Gastrocnemius medialis (tissue), 4 donors: ENCODE data around the gene SDHAF3.

Source experiments
- POLR2A ChIP-seq, 2 donors: fragments of 450-650 bp; IDR thresholded peaks; one replicate each; pipeline ENCODE4 v1.6.1; 2017; ENCODE audit warnings: antibody characterized with exemption in 2 of 2, mild to moderate bottlenecking in 2 of 2, moderate library complexity in 2 of 2
- TF ChIP-seq, protein P1 (sequence below), 5 experiments: fragments of 450-650 bp in 3 of 5; fragments of 200-600 bp in 2 of 5; sonication (generic) in 2 of 5; IDR thresholded peaks in 4 of 5; conservative IDR thresholded peaks in 1 of 5; 1 replicate in 4 of 5; 2 replicates in 1 of 5; pipeline ENCODE4 v1.5.1; 2016 to 2019; ENCODE audit warnings: antibody characterized with exemption in 5 of 5, mild to moderate bottlenecking in 3 of 5, moderate library complexity in 3 of 5

DNA sequence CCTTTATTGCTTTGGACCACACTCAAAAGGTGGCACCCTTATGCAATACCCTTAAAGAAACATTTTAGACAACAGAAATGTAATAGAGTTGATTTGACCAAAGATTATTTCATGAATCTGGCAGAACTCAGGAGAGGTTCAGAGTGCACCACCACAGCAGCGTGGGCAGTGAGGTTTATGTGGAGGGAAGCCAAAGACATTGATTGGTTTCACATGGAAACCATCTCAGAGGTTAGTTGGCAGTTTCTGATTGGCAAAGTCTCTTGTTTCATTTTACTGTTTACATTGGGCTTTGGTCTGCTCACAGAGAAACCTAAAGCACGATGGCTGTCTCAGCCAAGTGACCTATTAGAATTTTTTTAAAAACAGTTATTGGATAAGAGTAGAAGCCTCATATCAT, 101.3 kb downstream of the SDHAF3 start:
- TF ChIP-seq, protein P1, sequence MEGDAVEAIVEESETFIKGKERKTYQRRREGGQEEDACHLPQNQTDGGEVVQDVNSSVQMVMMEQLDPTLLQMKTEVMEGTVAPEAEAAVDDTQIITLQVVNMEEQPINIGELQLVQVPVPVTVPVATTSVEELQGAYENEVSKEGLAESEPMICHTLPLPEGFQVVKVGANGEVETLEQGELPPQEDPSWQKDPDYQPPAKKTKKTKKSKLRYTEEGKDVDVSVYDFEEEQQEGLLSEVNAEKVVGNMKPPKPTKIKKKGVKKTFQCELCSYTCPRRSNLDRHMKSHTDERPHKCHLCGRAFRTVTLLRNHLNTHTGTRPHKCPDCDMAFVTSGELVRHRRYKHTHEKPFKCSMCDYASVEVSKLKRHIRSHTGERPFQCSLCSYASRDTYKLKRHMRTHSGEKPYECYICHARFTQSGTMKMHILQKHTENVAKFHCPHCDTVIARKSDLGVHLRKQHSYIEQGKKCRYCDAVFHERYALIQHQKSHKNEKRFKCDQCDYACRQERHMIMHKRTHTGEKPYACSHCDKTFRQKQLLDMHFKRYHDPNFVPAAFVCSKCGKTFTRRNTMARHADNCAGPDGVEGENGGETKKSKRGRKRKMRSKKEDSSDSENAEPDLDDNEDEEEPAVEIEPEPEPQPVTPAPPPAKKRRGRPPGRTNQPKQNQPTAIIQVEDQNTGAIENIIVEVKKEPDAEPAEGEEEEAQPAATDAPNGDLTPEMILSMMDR (IDR thresholded peaks at IDR 0.05 in 4 of 5, conservative IDR thresholded peaks at IDR 0.05 in 1 of 5): no peak
- no peak for TF ChIP-seq POLR2A (IDR thresholded peaks at IDR 0.05)
